AG09309 (cell line): Measurements from ENCODE around the gene ANO9.

Source experiments
- DNase-seq: peaks from one replicate; pipeline ENCODE4 v3.0.0-alpha.2; 2010; ENCODE audit warnings: low read depth
- H3K4me3 ChIP-seq: 2 replicates; pipeline ENCODE4 v1.5.1; 2011; ENCODE audit warnings: mild to moderate bottlenecking, low read depth, low read length, moderate library complexity; ENCODE audit not compliant: control insufficient read depth
- TF ChIP-seq, protein P1 (sequence below): IDR thresholded peaks from 2 replicates; pipeline ENCODE4 v1.5.1; 2011; ENCODE audit warnings: mild to moderate bottlenecking, low read depth, low read length, inconsistent platforms; ENCODE audit not compliant: insufficient read depth, control insufficient read depth; ENCODE audit errors: missing control alignments

Gene ANO9, protein sequence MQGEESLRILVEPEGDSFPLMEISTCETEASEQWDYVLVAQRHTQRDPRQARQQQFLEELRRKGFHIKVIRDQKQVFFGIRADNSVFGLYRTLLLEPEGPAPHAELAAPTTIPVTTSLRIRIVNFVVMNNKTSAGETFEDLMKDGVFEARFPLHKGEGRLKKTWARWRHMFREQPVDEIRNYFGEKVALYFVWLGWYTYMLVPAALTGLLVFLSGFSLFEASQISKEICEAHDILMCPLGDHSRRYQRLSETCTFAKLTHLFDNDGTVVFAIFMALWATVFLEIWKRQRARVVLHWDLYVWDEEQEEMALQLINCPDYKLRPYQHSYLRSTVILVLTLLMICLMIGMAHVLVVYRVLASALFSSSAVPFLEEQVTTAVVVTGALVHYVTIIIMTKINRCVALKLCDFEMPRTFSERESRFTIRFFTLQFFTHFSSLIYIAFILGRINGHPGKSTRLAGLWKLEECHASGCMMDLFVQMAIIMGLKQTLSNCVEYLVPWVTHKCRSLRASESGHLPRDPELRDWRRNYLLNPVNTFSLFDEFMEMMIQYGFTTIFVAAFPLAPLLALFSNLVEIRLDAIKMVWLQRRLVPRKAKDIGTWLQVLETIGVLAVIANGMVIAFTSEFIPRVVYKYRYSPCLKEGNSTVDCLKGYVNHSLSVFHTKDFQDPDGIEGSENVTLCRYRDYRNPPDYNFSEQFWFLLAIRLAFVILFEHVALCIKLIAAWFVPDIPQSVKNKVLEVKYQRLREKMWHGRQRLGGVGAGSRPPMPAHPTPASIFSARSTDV

DNA sequence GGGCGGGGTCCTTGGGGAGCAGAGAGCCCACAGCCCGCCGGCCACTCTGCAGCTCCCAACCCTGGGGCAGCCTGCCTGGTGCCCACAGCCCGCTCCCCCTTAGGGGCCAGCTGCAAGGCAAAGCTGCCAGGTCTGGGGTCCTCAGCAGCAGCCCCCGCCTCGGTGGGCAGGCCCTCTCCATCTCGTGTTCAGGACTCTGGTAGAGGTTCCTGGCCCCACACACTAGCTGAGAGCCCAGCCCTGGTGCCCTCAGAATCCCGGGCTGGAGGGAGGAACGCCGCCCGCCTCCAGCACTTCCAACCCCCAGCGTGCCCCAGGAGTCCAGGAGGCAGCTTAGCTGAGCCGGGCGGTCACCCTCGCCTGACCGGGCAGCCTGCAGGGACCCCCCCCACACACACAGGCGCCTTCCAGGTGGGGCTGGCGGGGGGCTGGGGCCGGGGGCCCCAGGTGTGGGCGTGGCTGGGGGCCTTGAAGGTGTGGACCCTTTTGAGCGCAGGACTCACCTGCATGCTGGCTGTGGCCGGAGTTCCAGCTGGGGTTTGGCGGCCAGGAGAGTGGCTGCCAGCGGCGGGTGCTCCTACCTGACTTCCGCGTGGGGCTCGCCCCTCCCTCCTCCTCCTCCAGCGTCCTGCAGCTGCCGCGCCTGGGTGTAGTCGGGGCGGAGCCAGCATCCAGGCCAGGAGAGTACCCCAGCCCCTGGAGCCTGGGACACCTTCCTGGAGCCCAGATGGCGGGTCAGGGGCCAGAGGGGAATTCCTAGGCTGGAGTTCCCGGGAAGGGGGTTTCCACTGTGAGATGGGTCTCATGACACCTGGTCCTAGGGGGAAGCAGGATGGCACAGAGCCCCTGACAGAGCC is at the start of gene ANO9:
Gene ANO9 (minus strand): TSS at position 594 of the 857 bp plus-strand sequence. CDS start 85 bp downstream, at position 509.
- TF ChIP-seq, protein P1, sequence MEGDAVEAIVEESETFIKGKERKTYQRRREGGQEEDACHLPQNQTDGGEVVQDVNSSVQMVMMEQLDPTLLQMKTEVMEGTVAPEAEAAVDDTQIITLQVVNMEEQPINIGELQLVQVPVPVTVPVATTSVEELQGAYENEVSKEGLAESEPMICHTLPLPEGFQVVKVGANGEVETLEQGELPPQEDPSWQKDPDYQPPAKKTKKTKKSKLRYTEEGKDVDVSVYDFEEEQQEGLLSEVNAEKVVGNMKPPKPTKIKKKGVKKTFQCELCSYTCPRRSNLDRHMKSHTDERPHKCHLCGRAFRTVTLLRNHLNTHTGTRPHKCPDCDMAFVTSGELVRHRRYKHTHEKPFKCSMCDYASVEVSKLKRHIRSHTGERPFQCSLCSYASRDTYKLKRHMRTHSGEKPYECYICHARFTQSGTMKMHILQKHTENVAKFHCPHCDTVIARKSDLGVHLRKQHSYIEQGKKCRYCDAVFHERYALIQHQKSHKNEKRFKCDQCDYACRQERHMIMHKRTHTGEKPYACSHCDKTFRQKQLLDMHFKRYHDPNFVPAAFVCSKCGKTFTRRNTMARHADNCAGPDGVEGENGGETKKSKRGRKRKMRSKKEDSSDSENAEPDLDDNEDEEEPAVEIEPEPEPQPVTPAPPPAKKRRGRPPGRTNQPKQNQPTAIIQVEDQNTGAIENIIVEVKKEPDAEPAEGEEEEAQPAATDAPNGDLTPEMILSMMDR, result no peak
- no peak within 1 kb of the TSS for H3K4me3 ChIP-seq
- DNase-seq, result no peak

DNA sequence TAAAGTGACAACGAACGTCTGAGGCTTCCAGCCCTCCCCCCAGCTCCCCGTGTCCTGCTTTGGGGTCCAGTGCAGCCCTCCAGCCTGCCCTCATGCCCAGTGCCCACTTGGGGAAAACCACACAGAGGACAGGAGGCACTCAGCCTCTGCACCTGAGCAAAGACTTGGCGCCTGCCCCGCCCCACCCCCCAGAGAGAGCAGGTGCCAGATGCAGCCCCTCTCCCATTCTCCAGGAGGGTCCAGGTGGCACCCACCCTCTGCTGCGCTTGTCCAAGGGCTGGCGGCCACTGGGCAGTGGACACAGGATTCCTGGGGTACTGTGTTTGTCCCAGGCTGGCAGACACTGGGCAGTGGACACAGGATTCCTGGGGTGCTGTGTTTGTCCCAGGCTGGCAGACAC is 49.5 kb upstream of the ANO9 start:
- TF ChIP-seq, protein P1, result no peak

DNA sequence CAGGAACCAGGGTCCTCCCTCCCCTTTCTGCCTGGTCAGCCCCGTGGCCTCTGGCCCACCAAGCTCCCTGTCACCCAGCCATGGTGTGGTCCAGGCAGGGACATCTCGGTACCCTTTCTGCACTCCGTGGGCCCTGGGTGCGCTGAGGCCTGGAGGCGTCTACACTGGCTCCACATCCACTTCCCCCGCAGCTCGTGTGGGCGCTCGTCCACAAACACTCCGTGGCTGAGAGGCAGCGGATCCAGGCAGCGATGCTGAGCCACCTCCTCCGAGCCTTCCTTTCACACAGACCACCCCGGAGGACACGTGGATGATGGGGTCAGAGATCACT is 49.1 kb upstream of the ANO9 start:
- no peak overlapping the region for H3K4me3 ChIP-seq
- DNase-seq, result no peak
- TF ChIP-seq, protein P1, result no peak

More for the DNA sequence above, 49.5 kb upstream of the ANO9 start:
- H3K4me3 ChIP-seq, result no peak overlapping the region
- no peak for DNase-seq

DNA sequence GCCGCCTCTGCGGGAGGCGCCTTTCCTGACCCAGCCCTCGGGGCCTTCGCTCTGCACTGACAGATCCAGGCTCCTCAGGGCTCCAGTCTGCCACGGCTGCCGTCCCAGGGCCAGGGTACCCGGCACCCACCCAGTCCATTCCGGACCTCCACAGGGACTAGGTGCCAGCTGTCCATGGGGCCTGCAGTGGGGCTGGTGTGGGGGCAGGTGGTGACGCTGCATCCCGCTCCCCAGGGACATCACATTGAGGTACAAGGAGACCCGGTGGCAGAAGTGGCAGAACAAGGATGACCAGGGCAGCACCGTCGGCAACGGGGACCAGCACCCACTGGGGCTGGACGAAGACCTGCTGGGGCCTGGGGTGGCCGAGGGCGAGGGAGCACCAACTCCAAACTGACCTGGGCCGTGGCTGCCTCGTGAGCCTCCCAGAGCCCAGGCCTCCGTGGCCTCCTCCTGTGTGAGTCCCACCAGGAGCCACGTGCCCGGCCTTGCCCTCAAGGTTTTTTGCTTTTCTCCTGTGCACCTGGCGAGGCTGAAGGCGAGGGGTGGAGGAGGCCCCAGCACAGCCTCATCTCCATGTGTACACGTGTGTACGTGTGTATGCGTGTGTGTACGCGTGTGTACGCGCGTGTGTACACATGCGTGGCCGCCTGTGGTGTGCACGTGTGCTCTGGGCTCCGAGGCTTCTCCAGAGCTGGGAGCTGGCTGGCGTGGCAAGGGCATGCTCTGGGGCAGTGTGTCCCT is 48.5 kb upstream of the ANO9 start:
- no peak overlapping the region for H3K4me3 ChIP-seq
- DNase-seq, result no peak
- TF ChIP-seq, protein P1, result no peak

DNA sequence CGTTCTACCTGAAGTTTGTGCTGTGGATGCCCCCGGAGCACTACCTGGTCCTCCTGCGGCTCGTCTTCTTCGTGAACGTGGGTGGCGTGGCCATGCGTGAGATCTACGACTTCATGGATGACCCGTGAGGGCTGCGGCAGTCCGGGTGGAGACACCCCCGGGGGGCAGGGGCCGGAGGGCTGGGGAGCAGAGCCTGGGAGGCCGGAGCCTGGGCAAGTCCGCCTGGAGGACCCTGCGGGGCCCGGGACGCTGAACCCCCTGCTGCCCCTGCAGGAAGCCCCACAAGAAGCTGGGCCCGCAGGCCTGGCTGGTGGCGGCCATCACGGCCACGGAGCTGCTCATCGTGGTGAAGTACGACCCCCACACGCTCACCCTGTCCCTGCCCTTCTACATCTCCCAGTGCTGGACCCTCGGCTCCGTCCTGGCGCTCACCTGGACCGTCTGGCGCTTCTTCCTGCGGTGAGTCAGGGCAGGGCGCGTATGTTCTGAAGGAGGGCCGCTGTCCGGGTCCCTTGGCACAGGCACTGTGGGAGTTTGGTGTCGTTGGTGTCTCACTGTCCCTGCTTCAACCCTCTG is 47.9 kb upstream of the ANO9 start:
- TF ChIP-seq, protein P1, result no peak
- no peak for DNase-seq
- H3K4me3 ChIP-seq, result no peak overlapping the region

DNA sequence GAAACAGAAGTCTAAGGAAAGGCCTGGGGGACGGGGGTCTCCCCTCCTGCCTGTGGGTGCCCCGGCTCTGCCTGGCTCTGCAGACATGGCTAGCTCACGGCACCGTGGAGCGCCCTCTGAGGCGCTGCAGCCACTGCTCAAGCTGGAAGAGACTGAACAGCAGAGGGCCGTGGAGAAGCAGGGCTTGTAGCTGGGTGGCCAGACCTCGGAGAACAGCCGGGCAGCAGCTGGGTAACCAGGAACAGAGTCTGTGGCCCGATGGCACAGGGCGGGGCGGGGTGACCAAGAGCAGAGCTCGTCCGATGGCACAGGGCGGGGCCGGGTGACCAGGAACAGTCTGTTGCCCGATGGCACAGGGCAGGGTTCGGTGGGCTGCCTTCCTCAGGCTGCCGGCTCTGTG is 47.2 kb upstream of the ANO9 start:
- no peak for DNase-seq
- TF ChIP-seq, protein P1, result no peak
- no peak overlapping the region for H3K4me3 ChIP-seq
